Stimulated activated CD8-positive, alpha-beta memory T cell treated with anti-CD3 and anti-CD28 coated beads, Interleukin-4, amount 100 ng/mL, for 24 hours (primary cell): ENCODE data around the gene CRTC3.
"Not testable (repeated sequence)": the region's sequence is repeated elsewhere in the genome, so short reads cannot be mapped to it uniquely, and the experiment has no call there.

Experiments used
- DNase-seq: peaks from one replicate; pipeline ENCODE4 v3.0.0-alpha.2; 2020; ENCODE audit warnings: low read depth

CRTC3 gene, protein sequence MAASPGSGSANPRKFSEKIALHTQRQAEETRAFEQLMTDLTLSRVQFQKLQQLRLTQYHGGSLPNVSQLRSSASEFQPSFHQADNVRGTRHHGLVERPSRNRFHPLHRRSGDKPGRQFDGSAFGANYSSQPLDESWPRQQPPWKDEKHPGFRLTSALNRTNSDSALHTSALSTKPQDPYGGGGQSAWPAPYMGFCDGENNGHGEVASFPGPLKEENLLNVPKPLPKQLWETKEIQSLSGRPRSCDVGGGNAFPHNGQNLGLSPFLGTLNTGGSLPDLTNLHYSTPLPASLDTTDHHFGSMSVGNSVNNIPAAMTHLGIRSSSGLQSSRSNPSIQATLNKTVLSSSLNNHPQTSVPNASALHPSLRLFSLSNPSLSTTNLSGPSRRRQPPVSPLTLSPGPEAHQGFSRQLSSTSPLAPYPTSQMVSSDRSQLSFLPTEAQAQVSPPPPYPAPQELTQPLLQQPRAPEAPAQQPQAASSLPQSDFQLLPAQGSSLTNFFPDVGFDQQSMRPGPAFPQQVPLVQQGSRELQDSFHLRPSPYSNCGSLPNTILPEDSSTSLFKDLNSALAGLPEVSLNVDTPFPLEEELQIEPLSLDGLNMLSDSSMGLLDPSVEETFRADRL

DNA sequence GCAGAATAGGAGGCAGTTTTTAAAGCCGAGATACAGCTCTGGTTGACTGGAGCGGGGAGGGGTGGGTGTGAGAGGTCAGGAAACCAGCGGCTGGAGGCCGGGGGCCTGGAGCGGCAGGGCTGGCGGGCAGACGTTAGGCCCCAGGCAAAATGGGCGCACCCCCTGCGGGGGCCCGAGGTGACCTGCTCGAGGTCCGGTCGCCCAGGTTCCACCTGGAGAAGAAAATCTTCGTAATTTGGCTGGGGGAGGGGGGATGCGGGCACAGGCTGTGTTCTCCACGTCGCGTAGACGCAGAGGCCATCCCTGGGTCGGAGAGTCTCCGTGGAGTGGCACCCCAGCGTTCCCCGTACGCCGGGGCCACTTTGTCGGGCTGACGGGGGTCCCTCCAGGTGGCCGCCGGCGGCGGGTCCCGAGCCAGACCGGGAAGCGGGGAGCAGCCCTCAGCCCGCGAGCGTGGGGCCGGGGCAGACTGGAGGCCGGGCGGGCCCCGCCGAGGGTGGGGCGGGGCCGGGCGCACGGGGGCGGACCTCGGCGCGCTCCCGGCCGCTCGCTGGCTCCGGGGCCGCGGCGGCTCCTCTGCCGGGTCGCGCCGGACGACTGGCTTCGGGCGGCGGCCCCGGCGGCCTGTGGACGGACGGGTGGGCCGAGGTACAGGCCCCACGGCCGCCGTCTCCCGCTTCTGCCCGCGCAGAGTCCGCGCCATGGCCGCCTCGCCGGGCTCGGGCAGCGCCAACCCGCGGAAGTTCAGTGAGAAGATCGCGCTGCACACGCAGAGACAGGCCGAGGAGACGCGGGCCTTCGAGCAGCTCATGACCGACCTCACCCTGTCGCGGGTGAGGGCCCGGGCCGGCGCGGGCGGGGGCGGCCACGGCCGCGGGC is at the start of gene CRTC3:
CRTC3 (plus strand) TSS at position 553 of the 879 bp plus-strand sequence; CDS start at position 702, 149 bp downstream.
- DNase-seq: peak; percentile 24

DNA sequence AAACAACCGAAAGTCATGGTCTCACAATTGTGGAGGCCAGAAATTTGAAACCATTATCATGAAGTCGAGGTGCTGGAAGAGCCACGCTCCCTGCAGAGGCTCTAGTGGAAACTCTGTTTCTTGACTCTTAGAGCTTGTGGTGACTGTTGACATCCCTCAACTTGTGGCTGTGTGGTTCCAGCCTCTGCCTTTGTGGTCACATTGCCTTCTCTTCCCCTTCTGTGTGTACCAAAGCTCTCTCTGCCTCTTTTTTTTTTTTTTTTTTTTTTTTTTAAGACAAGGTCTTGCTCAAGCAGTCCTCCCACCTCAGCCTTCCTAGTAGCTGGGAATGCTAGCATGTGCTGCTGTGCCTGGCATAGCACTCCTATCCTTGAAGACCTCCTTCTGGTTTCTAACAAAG is 48.7 kb upstream of the CRTC3 start:
- no peak for DNase-seq

DNA sequence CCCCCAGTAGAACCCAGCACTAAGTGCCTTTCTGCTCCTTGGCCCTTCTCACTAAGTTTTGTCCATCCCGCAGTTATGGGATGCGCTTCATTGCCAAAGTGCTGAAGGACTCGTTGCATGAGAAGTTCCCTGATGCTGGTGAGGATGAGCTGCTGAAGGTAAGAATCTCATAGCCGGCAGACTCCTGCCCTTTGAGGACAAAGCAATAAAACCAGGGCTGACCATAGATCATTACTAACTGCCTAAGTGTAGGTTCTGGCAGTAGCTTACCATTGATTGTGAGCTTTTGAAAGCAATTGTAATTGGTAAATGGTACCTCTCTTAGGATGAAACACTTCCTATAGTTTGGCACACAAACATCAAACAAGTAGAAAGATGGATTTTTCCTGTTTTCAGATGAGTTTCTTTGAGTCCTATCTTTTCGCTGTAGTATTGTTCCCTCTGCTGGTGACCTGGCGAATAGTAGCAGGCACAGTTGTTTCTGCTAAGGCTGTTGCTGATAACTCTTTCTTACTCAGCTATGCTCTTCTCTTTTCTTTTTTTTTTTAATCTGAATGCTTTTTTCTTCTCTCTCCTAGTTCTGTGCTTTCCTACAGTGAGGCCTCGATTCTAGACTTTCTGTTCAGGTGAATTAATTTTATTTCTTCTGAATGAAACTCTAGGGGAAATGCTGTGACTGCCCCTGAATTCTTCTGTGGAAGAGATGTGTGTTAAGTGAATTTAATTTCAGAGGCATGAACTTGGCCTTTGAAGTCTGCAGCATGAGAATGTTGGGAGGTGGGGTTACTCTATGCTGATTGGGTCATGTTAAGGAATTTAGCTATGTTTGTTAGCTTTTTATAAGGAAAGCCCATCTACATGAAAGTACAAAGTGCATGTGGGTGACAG is 47.4 kb upstream of the CRTC3 start:
- no peak for DNase-seq

DNA sequence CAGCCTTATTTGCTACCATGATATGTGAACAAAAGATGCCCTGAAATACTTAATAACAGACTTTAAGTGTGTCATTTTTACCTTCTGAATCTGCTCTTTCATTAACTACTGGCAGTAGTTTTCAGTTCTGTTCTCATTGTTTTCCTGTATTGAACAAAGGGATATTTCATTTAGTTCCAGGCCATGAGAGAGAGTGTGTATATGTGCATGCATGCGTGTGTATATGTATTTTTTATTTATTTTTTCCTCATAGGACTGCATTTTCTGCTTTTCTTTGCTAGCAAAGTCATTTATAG is 46.8 kb upstream of the CRTC3 start:
- DNase-seq: no peak

DNA sequence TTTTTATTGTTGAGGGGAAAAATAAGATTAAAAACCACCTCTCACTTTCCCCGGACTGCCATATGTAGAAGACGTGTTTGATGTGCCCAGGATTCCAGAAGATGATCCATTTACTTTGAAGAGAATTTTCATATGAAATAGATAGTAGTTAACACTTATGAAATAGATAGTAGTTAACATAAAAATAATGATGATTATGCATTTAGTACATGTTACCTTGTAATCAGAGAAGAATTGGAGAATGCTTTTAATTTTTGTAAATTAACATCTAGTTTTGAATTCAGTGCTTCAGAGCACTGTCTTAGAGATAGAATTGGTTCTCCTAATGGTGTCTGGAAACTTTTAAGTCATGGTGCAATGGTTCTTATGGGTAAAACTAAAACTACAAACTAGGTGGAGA is 46.1 kb upstream of the CRTC3 start:
- DNase-seq: no peak

DNA sequence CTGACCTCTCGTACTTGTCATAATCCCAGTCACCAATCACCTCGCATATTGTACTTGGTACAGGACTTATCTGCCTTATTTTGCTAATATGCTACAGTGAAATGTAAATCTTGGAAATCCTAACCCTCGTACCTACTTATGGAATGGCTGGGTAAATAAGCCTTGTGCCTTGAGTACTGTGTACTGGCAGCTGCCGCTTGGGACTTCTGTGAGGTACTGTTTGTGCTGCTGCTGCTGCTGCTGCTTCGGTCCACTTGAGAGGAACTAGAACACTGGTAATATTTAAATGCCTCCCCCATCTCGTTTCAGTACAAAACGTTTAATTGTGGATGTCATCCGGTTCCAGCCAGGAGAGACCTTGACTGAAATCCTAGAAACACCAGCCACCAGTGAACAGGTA is 42.5 kb upstream of the CRTC3 start:
- no peak for DNase-seq

DNA sequence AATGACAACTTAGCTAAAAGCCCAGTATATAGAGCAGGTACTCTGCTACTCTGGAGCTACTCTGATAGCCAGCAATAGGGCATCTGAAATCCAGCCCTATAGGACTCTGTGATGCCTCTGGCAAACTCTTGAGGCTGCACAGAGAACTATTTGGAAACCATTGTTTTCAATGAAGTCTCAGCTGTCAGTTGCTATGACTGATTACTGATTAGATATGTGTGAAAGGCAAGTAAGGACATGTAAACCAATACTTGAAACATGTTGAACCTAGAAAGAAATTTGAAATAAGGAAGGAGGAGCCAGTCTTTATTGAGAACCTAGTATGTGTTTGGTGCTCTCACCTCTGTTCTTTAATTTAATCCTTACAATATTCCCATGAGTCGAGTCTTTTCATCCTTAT is 40.2 kb upstream of the CRTC3 start:
- no peak for DNase-seq

DNA sequence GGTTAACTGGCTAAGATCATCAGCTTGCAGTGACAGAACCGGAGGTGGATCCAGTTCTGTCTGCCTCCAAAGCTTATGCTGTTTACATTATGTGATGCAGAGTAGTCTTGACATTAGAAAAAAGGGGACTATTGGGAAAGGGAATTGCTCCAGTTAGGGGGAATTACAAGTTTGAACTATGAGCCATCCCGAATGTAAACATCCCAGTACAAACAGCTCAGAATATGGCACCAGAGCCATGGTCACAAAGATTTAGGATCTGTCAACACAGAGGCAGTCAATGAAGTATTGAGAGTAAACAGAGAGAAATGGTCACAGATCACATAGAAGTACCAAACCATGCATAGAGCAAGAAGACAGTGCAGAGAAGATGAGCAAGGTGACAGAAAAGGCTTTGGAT is 39.8 kb upstream of the CRTC3 start:
- no peak for DNase-seq

DNA sequence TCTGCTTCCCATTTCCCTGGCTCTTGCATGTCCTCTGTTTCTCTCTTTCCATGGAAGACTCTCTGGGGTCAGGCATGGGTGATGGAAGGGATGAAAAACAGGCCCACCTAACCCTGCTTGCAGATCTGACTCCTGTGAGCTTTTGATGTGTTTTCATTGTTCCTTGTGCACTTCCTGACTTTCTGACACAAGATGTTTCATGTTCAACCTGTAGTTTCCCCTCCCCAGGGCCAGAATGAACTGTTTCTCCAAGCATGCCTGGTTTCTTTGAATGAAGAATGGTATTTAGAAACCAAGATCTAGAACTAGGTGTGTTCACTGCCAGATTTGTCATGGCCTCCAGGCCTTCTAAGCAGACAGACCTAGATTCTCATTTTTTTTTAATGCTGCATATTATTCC is 36.1 kb upstream of the CRTC3 start:
- DNase-seq: no peak

DNA sequence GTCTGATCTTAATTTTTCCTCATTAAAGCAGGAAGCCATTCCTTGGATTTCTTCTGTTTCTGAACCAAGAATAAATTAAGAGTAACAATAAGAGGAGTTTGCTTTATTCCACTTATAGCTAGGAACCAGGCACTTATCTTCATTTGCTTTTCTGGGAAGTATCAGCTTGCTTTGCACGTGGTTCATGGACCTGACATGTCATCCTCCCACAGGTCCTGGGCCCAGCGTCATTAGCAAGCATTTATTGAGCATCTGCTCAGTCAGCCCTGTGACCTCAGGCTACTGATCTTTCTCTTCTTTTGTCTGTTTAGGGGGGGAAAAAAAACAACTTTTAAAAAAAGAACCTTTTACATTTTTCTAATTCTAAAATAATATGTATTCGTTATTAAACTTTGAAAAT is 34.7 kb upstream of the CRTC3 start:
- DNase-seq: no peak

DNA sequence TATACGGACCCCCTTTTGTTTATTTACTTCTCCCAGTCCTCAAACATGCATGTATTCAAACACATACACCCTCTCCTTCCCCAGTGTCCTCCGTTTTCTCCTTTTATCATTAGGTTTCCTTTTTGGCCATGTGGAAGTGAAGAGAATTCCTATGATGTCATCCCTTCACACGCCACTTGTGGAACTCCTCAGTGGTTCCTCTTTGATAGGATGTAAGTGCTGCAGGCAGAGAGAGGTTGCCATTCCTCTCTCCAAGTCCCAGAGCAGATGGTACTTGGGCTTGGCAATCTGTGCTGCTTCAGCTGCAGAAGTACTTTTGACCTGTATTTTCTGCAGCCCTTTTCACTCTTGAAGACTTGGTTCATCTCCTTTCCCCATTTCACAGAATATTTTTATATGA is 32.9 kb upstream of the CRTC3 start:
- no peak for DNase-seq

DNA sequence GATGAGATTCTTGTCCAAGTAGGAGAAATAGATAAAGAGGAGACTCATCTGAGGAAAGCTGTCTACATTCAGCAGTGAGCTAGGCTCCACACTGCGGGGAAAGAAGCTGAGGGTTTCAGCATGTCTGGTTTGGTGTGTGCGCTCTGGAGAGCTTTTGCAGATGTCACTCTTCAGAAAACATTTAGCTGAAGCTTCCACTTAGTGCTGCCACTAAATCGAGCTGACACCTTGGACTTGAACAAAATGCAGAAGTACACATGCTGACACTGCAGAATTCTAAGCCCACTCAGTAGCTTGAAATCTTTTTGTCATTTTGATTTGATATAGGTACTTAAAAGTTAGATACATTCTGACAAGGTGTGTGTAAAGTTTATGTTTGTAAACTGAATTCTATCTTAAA is 32.3 kb upstream of the CRTC3 start:
- no peak for DNase-seq

DNA sequence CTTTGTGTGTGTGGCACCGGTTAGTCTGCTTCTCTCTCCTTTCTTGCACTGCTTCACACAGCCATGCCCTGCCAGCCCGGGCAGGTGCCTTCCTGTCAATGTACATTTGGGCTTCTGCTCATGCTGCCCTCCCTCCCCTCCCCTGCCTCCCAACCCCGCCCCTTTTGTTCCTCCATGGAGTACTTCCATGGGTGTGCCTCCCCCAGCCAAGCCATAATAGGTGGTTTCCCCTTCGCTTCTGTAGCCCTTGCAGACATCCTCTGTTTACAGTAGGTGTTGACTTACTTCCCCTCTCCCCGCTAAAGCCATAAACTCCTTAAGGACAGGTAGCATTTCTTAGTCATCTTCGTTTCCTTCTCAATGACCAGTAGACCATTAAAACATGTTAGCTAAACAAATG is 31.8 kb upstream of the CRTC3 start:
- DNase-seq: no peak

DNA sequence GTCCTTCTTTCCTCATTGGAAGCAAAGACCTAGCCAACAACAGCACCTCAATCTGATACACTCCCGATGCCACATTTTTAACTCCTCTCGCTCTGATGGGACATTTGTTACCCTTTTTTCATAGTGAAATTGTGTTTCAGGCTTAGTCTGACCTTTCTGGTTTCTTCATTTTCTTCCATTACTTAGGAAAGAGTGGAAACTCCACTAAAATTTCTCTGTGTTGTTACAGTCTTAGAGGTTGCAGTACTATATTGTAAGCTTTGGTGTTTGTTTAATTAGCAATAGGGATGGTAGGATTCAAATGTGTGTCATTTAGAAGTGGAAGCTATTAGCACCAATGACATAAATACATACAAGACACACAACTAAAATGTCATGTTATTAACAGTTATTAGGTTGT is 29.6 kb upstream of the CRTC3 start:
- no peak for DNase-seq

DNA sequence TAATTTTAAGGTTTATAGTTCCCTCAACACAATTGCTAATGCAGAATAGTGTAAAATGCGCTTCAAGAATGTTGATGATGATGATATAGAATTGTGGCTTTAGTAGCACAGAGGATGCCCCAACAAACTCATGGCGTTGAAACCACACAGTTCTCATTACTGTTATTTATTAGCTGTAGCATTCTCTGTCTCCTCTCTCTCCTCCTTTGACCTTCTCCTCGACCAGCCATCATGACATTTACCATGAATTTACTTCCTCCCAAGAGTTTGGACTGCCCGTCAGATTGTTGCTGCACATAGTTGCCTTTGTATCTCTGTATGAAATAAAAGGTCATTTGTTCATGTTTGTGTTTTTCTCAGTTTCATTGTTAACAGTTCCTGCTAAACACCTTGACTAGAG is 27.8 kb upstream of the CRTC3 start:
- DNase-seq: no peak

DNA sequence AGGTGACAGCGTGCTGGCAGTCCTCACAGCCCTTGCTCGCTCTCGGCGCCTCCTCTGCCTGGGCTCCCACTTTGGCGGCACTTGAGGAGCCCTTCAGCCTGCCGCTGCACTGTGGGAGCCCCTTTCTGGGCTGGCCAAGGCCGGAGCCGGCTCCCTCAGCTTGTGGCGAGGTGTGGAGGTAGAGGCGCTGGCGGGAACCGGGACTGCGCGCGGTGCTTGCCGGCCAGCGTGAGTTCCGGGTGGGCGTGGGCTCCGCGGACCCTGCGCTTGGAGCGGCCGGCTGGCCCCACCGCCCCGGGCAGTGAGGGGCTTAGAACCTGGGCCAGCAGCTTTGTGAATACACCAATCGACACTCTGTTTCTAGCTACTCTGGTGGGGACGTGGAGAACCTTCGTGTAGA is 18.9 kb upstream of the CRTC3 start:
- not testable (repeated sequence) for DNase-seq

DNA sequence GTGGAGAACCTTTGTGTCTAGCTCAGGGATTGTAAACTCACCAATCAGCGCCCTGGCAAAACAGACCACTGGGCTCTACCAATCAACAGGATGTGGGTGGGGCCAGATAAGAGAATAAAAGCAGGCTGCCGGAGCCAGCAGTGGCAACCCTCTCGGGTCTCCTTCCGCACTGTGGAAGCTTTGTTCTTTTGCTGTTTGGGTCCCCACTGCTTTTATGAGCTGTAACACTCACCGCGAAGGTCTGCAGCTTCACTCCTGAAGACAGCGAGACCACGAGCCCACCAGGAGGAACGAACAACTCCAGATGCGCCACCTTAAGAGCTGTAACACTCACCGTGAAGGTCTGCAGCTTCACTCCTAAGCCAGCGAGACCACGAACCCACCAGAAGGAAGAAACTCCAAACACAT is 18.5 kb upstream of the CRTC3 start:
- DNase-seq: not testable (repeated sequence)

DNA sequence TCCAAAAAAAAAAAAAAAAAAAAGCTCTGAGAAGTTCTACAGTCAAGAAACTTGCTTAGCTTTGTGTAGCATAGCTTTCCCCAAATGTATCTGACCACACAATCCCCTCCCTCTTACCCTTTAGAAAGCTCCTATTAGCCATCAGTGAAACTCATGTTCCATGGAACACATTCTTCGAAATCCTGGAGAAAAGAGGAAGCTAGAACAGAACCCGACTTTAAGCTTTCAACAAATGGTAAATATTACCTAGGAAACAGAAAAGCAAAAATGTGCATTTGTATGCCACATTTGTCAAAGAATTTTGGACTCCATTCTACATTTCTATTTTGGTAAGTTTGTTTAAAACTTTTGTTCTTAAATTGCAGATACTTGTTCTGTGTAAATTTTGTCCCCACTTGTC is 17.4 kb upstream of the CRTC3 start:
- DNase-seq: no peak

DNA sequence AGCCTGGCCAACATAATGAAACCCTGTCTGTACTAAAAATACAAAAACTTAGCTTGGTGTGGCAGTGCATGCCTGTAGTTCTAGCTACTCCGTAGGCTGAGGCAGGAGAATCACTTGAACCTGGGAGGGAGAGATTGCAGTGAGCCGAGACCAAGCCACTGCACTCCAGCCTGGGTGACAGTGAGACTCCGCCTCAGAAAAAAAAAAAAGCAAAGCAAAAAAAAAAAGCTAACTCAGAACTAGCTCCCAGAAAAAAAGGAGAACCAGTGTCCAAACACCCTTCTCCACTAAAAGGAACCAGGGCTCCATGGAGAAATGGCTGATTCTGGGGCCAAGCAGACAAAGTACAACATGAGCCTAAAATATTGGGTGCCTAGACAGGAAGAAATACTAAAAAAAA is 16.7 kb upstream of the CRTC3 start:
- DNase-seq: no peak

DNA sequence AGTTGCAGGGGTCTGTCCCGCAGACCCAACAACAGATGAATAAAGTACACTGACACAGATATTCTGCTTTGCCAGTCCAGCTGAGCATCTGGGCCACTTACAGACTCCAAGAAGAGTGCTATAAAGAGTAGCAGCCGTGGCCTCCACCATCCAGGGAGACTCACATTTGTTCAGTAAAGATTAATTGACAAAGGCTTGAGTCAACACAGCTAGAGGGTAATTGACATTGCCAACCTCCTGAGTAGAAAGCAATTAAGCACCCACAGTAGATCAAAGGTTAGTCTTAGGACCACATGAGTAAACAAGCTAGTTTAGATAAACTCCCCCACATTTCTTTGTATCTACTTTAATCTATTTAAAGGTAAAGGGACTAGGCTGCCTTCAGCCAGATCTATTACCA is 16.3 kb upstream of the CRTC3 start:
- DNase-seq: no peak

DNA sequence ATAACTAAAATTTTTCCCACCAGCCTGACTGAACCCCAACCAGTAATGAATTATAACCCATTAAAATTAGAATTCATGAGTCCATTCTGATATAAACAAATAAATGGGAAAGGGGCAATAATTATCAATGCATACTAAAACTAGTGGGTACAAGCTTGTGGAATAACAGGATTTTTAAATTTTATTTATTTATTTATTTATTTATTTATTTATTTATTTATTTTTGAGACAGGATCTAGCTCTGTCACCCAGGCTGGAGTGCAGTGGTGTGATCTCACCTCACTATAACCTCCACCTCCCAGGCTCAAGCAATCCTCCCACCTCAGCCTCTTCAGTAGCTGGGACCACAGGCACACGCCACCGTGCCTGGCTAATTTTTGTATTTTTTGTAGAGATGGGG is 15.8 kb upstream of the CRTC3 start:
- not testable (repeated sequence) for DNase-seq

DNA sequence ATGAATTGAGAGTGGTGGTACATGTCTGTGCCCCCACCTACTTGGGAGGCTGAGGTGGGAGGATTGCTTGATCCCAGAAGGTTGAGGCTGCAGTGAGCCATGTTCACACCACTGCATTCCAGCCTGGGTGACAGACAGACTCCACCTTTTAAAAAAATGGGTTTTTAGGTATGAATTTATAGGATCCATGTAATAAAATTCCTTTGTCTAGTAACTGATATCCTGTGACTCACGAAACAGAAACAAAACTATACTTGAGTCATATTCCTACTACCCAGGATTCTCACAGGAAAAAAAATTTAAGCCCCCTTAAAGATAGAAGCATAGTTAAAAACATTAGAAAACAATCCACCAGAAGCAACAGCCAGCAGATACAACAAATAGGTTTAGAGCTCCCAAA is 10.0 kb upstream of the CRTC3 start:
- no peak for DNase-seq
